T-helper 17 cell (primary cell): ENCODE measurements around the gene TMEM30A. TPM values are rescaled to one million over a fixed set of nuclear protein-coding genes. Genes with fewer than 3 reads are reported as not detected.

Experiments
- ATAC-seq: fragments of 150-1000 bp; cut with Tn5 transposase; 2 replicates; pipeline ENCODE4 v1.10.0; 2021; ENCODE audit warnings: mild to moderate bottlenecking, moderate library complexity
- DNase-seq, 3 donors: peaks; one replicate each; pipeline versions ENCODE4 v3.0.0 to v3.0.0-alpha.2; 2020 to 2021
- H3K9me3 ChIP-seq: one replicate; pipeline ENCODE4 v1.7.0; 2013; ENCODE audit warnings: low read length, mild to moderate bottlenecking; ENCODE audit not compliant: control insufficient read depth, poor library complexity, severe bottlenecking
- H3K27ac Mint-ChIP-seq: one replicate; pipeline ENCODE4 v1.8.0; 2022; ENCODE audit warnings: mild to moderate bottlenecking, moderate library complexity, mixed read lengths
- H3K27me3 Mint-ChIP-seq: one replicate; pipeline ENCODE4 v1.8.0; 2022; ENCODE audit warnings: mixed read lengths
- H3K36me3 Mint-ChIP-seq: one replicate; pipeline ENCODE4 v1.8.0; 2022; ENCODE audit warnings: low read depth, mixed read lengths
- H3K4me1 Mint-ChIP-seq: one replicate; pipeline ENCODE4 v1.8.0; 2022; ENCODE audit warnings: mild to moderate bottlenecking, mixed read lengths
- H3K4me3 Mint-ChIP-seq: one replicate; pipeline ENCODE4 v1.8.0; 2022; ENCODE audit warnings: mild to moderate bottlenecking, moderate library complexity, mixed read lengths
- total RNA-seq, 4 donors: library from RNA in 2 of 4; stranded (reverse) in 2 of 4; gene quantifications; one replicate each; pipeline ENCODE4 v1.2.3 and lab custom pipeline; 2022 to 2026

Gene TMEM30A
- total RNA-seq, 2 donors from 2014 or later, result 36.5 to 43.6 TPM

GRCh38 chr6:75268121-75268987 is 16.2 kb downstream of the TMEM30A start:
- no peak overlapping the region for H3K4me3 Mint-ChIP-seq
- H3K27ac Mint-ChIP-seq, result peak overlapping the region; percentile 41
- H3K27me3 Mint-ChIP-seq, result no peaks in the 10 kb centered on the region
- ATAC-seq (no peak), DNase-seq (no peak)
- peaks cover 34% of the 10 kb centered on the region for H3K4me1 Mint-ChIP-seq
- peaks cover 5% of the 10 kb centered on the region for H3K36me3 Mint-ChIP-seq
- no peaks in the 10 kb centered on the region for H3K9me3 ChIP-seq

- no peaks in the 10 kb centered on the region for H3K9me3 ChIP-seq
- Mint-ChIP-seq H3K4me3 (no peak overlapping the region), H3K27me3 (no peaks in the 10 kb centered on the region), H3K27ac (no peak overlapping the region), H3K4me1 (peaks cover 35% of the 10 kb centered on the region), H3K36me3 (peaks cover 6% of the 10 kb centered on the region)
- DNase-seq (no peak), ATAC-seq (no peak)
These were observed 17.1 kb downstream of the TMEM30A start for GRCh38 chr6:75267461-75267860.

GRCh38 chr6:75266716-75267291 is 17.8 kb downstream of the TMEM30A start:
- ATAC-seq (peak; percentile 84), DNase-seq (no peak)
- H3K4me3 Mint-ChIP-seq, result no peak overlapping the region
- no peak overlapping the region for H3K27ac Mint-ChIP-seq
- no peaks in the 10 kb centered on the region for H3K27me3 Mint-ChIP-seq
- no peaks in the 10 kb centered on the region for H3K9me3 ChIP-seq
- peaks cover 6% of the 10 kb centered on the region for H3K36me3 Mint-ChIP-seq
- peaks cover 30% of the 10 kb centered on the region for H3K4me1 Mint-ChIP-seq

GRCh38 chr6:75263401-75263750 is 21.2 kb downstream of the TMEM30A start:
- H3K4me1 Mint-ChIP-seq, result peaks cover 10% of the 10 kb centered on the region
- no peaks in the 10 kb centered on the region for H3K9me3 ChIP-seq
- no peak overlapping the region for H3K4me3 Mint-ChIP-seq
- peak overlapping the region; percentile 74 for H3K27ac Mint-ChIP-seq
- ATAC-seq, result no peak
- peaks cover 4% of the 10 kb centered on the region for H3K36me3 Mint-ChIP-seq
- H3K27me3 Mint-ChIP-seq, result no peaks in the 10 kb centered on the region
- no peak for DNase-seq

GRCh38 chr6:75262716-75263400 is 21.7 kb downstream of the TMEM30A start:
- no peaks in the 10 kb centered on the region for H3K27me3 Mint-ChIP-seq
- no peak overlapping the region for H3K4me3 Mint-ChIP-seq
- H3K36me3 Mint-ChIP-seq, result peaks cover 4% of the 10 kb centered on the region
- H3K4me1 Mint-ChIP-seq, result peaks cover 10% of the 10 kb centered on the region
- ATAC-seq (no peak), DNase-seq (no peak)
- H3K27ac Mint-ChIP-seq, result peak overlapping the region; percentile 74
- H3K9me3 ChIP-seq, result no peaks in the 10 kb centered on the region

- no peak for DNase-seq
- H3K9me3 ChIP-seq, result no peaks in the 10 kb centered on the region
- H3K4me3 Mint-ChIP-seq, result no peak overlapping the region
- peaks cover 4% of the 10 kb centered on the region for H3K36me3 Mint-ChIP-seq
- no peaks in the 10 kb centered on the region for H3K27me3 Mint-ChIP-seq
- no peak overlapping the region for H3K27ac Mint-ChIP-seq
- no peak for ATAC-seq
- H3K4me1 Mint-ChIP-seq, result peaks cover 11% of the 10 kb centered on the region
These were observed 23.3 kb downstream of the TMEM30A start for GRCh38 chr6:75261299-75261698.

GRCh38 chr6:75257343-75258087 is 27.1 kb downstream of the TMEM30A start:
- no peaks in the 10 kb centered on the region for H3K9me3 ChIP-seq
- Mint-ChIP-seq H3K4me3 (no peak overlapping the region), H3K36me3 (peaks cover 3% of the 10 kb centered on the region), H3K27ac (no peak overlapping the region), H3K27me3 (no peaks in the 10 kb centered on the region), H3K4me1 (peaks cover 5% of the 10 kb centered on the region)
- ATAC-seq, result no peak
- no peak for DNase-seq

GRCh38 chr6:75250552-75250951 is 34.0 kb downstream of the TMEM30A start:
- H3K4me1 Mint-ChIP-seq, result peaks cover 7% of the 10 kb centered on the region
- H3K36me3 Mint-ChIP-seq, result peaks cover 3% of the 10 kb centered on the region
- DNase-seq, result no peak
- ATAC-seq, result no peak
- H3K4me3 Mint-ChIP-seq, result no peak overlapping the region
- no peaks in the 10 kb centered on the region for H3K9me3 ChIP-seq
- no peak overlapping the region for H3K27ac Mint-ChIP-seq
- H3K27me3 Mint-ChIP-seq, result peaks cover 14% of the 10 kb centered on the region

GRCh38 chr6:75249837-75250236 is 34.8 kb downstream of the TMEM30A start:
- Mint-ChIP-seq H3K27ac (no peak overlapping the region), H3K4me3 (no peak overlapping the region), H3K36me3 (peaks cover 3% of the 10 kb centered on the region), H3K27me3 (peaks cover 21% of the 10 kb centered on the region), H3K4me1 (peaks cover 7% of the 10 kb centered on the region)
- DNase-seq, result no peak
- H3K9me3 ChIP-seq, result no peaks in the 10 kb centered on the region
- no peak for ATAC-seq

GRCh38 chr6:75246386-75246785 is 38.2 kb downstream of the TMEM30A start:
- ATAC-seq (no peak), DNase-seq (no peak)
- Mint-ChIP-seq H3K4me3 (no peak overlapping the region), H3K27ac (peak overlapping the region; percentile 39), H3K36me3 (no peaks in the 10 kb centered on the region), H3K4me1 (peaks cover 8% of the 10 kb centered on the region), H3K27me3 (peaks cover 24% of the 10 kb centered on the region)
- H3K9me3 ChIP-seq, result no peaks in the 10 kb centered on the region

GRCh38 chr6:75244063-75244584 is 40.5 kb downstream of the TMEM30A start:
- H3K4me1 Mint-ChIP-seq, result peaks cover 12% of the 10 kb centered on the region
- DNase-seq (no peak), ATAC-seq (peak; percentile 29)
- no peaks in the 10 kb centered on the region for H3K36me3 Mint-ChIP-seq
- peak overlapping the region; percentile 93 for H3K4me3 Mint-ChIP-seq
- peak overlapping the region; percentile 92 for H3K27ac Mint-ChIP-seq
- H3K9me3 ChIP-seq, result no peaks in the 10 kb centered on the region
- peaks cover 24% of the 10 kb centered on the region for H3K27me3 Mint-ChIP-seq

GRCh38 chr6:75243333-75244062 is 41.1 kb downstream of the TMEM30A start, which contains the start of gene COX7A2:
TSS of gene COX7A2 (minus strand) at chr6:75243801. CDS start at chr6:75243734, 67 bp downstream.
- ATAC-seq (peak; percentile 97), DNase-seq (peak; percentile 64 to 71 (median 71))
- peaks cover 12% of the 10 kb centered on the region for H3K4me1 Mint-ChIP-seq
- peaks cover 24% of the 10 kb centered on the region for H3K27me3 Mint-ChIP-seq
- H3K4me3 Mint-ChIP-seq, result peak within 1 kb of the TSS; percentile 93
- peak within 1 kb of the TSS; percentile 92 for H3K27ac Mint-ChIP-seq
- no peaks in the 10 kb centered on the region for H3K36me3 Mint-ChIP-seq
- H3K9me3 ChIP-seq, result no peaks in the 10 kb centered on the region
